ENCODE data around the gene PIK3R1.

DNA sequence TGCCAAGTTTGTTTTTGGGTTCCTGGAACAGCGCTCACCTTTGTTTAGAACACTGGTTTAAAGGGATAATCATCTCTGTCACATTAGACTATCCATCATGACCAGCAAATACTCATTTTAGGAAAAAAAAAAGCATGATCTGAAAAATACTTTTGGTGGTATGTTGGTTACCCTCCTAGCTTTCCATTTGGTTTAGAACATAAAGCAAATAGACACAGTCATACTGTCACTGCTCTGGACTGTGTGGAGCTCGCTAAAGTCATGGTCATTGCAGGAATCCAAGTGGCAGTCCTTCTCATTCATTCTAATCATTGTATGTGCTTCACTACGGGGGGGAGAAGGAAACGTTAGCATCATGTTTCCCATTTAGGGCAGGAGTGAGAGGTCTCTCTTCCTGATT, 83.5 kb downstream of the PIK3R1 start:
- TF ChIP-seq, protein P1, sequence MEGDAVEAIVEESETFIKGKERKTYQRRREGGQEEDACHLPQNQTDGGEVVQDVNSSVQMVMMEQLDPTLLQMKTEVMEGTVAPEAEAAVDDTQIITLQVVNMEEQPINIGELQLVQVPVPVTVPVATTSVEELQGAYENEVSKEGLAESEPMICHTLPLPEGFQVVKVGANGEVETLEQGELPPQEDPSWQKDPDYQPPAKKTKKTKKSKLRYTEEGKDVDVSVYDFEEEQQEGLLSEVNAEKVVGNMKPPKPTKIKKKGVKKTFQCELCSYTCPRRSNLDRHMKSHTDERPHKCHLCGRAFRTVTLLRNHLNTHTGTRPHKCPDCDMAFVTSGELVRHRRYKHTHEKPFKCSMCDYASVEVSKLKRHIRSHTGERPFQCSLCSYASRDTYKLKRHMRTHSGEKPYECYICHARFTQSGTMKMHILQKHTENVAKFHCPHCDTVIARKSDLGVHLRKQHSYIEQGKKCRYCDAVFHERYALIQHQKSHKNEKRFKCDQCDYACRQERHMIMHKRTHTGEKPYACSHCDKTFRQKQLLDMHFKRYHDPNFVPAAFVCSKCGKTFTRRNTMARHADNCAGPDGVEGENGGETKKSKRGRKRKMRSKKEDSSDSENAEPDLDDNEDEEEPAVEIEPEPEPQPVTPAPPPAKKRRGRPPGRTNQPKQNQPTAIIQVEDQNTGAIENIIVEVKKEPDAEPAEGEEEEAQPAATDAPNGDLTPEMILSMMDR (IDR thresholded peaks at IDR 0.05) = no peak
- no peak for TF ChIP-seq POLR2A (IDR thresholded peaks at IDR 0.05)
